Epithelial cell of esophagus (primary cell): ENCODE data around the gene PDZRN3.
A peak's percentile ranks its signal among the peaks of the same experiment; 100 is the strongest.

Experiments
- DNase-seq: peaks from one replicate; pipeline ENCODE4 v3.0.0; 2010; ENCODE audit warnings: low read depth
- H3K4me3 ChIP-seq: 2 replicates; pipeline ENCODE4 v1.5.1; 2011; ENCODE audit warnings: mild to moderate bottlenecking, low read length, control low read depth
- TF ChIP-seq, protein P1 (sequence below): IDR thresholded peaks from 2 replicates; pipeline ENCODE4 v1.5.1; 2011; ENCODE audit warnings: low read depth, mild to moderate bottlenecking, low read length, control low read depth, inconsistent platforms; ENCODE audit not compliant: insufficient read depth; ENCODE audit errors: missing control alignments

Gene PDZRN3

DNA sequence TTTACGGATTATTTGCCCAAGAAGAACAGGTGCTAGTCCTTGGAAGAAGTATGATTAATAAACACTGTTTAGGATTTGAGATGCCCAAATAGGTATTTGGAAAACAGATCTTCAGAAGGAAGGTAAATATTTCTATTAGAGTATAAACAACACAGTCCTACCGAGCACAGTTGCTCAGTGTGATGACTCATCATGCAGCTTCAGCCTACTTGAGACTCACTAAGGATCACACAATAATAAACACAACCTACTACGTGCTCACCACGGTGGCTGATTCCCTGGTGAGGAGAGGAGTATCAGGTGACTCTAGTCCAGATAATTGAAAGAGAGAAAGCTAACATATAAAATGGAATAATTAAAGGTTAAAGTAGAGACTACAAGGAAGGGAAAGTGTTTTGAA, 72.0 kb downstream of the PDZRN3 start:
- peak; percentile 61 for DNase-seq
- no peak overlapping the region for H3K4me3 ChIP-seq
- TF ChIP-seq, protein P1, sequence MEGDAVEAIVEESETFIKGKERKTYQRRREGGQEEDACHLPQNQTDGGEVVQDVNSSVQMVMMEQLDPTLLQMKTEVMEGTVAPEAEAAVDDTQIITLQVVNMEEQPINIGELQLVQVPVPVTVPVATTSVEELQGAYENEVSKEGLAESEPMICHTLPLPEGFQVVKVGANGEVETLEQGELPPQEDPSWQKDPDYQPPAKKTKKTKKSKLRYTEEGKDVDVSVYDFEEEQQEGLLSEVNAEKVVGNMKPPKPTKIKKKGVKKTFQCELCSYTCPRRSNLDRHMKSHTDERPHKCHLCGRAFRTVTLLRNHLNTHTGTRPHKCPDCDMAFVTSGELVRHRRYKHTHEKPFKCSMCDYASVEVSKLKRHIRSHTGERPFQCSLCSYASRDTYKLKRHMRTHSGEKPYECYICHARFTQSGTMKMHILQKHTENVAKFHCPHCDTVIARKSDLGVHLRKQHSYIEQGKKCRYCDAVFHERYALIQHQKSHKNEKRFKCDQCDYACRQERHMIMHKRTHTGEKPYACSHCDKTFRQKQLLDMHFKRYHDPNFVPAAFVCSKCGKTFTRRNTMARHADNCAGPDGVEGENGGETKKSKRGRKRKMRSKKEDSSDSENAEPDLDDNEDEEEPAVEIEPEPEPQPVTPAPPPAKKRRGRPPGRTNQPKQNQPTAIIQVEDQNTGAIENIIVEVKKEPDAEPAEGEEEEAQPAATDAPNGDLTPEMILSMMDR = no peak

DNA sequence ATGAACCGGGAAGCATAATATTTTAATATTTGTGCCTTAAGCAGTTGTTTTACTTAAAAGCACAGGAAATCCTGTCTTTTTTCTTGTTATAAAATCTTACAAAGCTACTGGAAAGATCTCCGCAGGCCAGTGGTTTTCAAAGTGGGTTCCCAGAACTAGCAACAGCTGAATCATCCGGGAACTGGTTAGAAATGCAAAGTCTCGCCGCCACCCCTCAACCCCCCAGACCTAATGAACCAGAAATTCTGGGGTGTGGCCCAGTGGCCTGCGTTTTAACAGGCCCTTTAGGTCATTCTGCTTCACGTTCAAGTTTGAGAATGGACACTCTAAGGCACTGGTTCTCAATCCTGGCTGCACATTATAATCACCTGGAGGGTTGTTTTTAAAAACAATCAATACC, 74.7 kb downstream of the PDZRN3 start:
- TF ChIP-seq, protein P1 = no peak
- DNase-seq = no peak

DNA sequence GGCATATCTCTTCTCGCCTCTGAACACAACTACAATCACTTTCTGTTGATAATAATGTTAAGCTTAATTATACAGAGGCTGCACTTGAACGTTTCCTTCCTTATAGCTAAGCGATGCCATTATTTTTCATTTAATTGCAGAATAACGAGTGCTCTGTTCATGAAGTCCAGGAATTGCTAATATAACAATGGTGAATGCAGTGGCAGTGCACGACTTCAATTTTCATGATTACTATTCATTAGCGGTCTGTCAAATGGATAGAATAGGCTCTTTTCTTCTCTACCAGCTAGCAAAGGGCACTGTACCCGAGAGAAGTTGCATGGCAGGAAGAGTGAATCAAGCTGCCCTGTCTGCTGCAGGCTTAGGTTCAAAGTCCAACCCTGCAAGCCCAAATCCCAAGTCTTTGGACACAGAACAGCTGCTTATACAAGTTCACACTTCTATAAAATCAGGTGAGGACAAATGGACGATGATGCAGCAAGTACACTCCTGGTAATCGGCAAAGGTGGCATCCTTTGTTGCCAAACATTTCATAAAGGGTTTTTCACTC, 75.6 kb downstream of the PDZRN3 start:
- no peak for DNase-seq
- TF ChIP-seq, protein P1 = no peak
- H3K4me3 ChIP-seq = no peak overlapping the region

More for the DNA sequence above, 74.7 kb downstream of the PDZRN3 start:
- no peak overlapping the region for H3K4me3 ChIP-seq

DNA sequence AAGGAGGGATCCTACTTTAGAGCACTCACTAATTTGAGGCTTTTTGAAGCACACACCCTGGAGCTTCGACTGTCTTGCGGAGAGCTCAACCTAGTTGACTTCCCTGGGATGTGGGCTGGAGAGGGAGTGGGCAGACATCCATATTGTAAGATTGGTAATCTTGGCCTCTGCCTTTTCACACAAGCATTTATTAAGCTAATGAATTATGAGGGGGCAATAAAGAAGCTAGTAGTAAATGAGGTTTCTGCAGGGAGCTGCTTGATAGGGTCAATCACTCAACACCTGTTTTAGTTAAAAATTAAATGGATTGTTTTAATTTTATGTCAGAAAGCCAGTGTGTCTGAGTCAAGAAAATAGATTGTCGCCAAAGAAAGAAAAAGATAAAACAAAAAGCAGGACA, 76.3 kb downstream of the PDZRN3 start:
- no peak overlapping the region for H3K4me3 ChIP-seq
- DNase-seq = no peak
- TF ChIP-seq, protein P1 = no peak

DNA sequence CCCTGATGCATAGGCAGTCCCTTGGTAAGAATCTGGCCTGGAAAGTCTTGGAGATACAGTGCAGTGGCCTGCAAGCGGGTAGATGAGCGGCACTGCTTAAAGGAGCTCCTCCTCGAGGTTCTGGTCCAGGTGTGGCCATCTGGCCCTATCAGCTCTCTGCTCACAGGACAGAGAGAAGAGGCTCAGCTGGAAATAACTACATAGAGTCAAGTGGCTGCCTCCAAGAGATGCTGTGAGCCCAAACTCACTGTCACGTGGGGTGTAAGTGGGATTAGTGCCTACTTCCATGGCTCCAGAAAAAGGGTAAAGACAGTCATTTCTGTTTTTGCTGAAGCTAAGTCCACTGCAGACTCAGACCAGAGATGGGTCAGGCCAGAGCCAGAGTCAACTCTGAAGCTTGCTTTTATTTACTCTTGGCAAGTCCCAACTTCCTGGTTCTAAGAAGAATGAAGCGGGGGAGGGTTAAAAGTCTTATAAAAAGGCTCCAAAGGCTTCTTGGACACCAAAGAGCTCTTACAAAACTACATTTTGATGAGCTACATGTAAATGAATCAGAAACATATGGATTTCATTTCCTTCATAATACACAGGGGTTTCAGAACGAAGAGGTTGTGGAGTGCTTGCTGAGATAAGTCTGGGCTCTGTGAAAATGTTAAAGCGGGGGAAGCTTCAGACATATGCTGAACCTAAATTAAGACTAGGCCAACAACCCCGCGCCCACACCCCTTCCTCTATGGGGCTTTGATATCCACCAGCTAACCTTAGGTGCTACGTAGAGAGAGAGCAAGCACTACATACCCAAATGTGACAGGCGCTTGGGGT, 77.1 kb downstream of the PDZRN3 start:
- TF ChIP-seq, protein P1 = no peak
- H3K4me3 ChIP-seq = no peak overlapping the region
- peak; percentile 35 for DNase-seq

DNA sequence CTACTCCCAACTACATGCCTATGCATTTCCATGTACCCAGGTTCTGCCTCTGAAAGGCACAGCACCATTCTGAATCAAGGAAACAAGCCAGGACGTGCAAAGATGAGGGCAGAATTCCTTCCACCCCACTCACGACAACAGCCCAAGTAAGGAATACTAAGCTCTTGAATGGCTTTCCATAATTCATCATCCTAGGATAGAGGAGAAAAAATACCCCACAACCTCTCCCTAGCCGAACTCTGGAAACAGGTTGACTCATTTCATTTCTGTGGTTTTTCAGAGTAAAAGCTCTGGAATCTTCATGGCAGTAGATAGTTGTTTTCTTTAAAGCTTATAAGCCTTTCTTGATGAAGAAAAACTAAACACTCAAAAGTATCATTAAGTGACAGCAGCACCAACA, 77.8 kb downstream of the PDZRN3 start:
- TF ChIP-seq, protein P1 = no peak
- no peak overlapping the region for H3K4me3 ChIP-seq
- peak; percentile 95 for DNase-seq
